HepG2 (cell line): ENCODE measurements around the gene BLVRA. TPM values are rescaled to one million over a fixed set of nuclear protein-coding genes. Genes with fewer than 3 reads are reported as not detected.

Source experiments
- ARNTL ChIP-seq: sonication (generic); formaldehyde crosslinking; IDR thresholded peaks from 2 replicates; pipeline ENCODE4 v1.4.0; 2020; ENCODE audit warnings: mild to moderate bottlenecking, missing genetic modification reagents
- CHD2 ChIP-seq: IDR thresholded peaks from 2 replicates; pipeline ENCODE4 v1.6.1; 2011; ENCODE audit warnings: low read depth, low read length, improper control_type of control experiment
- HINFP ChIP-seq: sonication (generic); formaldehyde crosslinking; IDR thresholded peaks from 2 replicates; pipeline ENCODE4 v1.4.0; 2020; ENCODE audit warnings: low read depth, mild to moderate bottlenecking, missing genetic modification reagents
- SALL2 ChIP-seq: sonication (generic); formaldehyde crosslinking; IDR thresholded peaks from 2 replicates; pipeline ENCODE4 v1.8.1; 2023; ENCODE audit warnings: mild to moderate bottlenecking, missing genetic modification reagents, inconsistent platforms
- TEAD3 ChIP-seq: optimal IDR thresholded peaks from 2 replicates; pipeline ENCODE3; 2016; ENCODE audit warnings: borderline replicate concordance
- THYN1 ChIP-seq: sonication (generic); formaldehyde crosslinking; IDR thresholded peaks from 2 replicates; pipeline ENCODE4 v1.8.1; 2023; ENCODE audit warnings: low read depth, mild to moderate bottlenecking, moderate library complexity, missing genetic modification reagents, borderline replicate concordance
- ZBED4 ChIP-seq: sonication (generic); formaldehyde crosslinking; IDR thresholded peaks from 2 replicates; pipeline ENCODE4 v1.4.0; 2020; ENCODE audit warnings: missing genetic modification reagents, borderline replicate concordance
- ZFP41 ChIP-seq: sonication (generic); formaldehyde crosslinking; IDR thresholded peaks from 2 replicates; pipeline ENCODE4 v1.4.0; 2020; ENCODE audit warnings: mild to moderate bottlenecking, missing genetic modification reagents, borderline replicate concordance
- ZNF121 ChIP-seq: sonication (generic); formaldehyde crosslinking; IDR thresholded peaks from 2 replicates; pipeline ENCODE4 v1.5.0; 2020; ENCODE audit warnings: mild to moderate bottlenecking, missing genetic modification reagents
- polyA plus RNA-seq, 8 experiments: library from polyadenylated mRNA; depleted of rRNA in 3 of 8; stranded (reverse) in 7 of 8; unstranded in 1 of 8; fragments of >200 nt; fragmentation: Illumina TruSeq in 4 of 8; extraction: Trizol in 4 of 8; gene quantifications; 2 replicates each; pipeline versions ENCODE4 v1.2.1 to v1.2.3, GENCODE V29; 2011 to 2016; ENCODE audit warnings: low read depth in 4 of 8, missing spikeins in 1 of 8, mixed read lengths in 1 of 8; ENCODE audit not compliant: insufficient read depth in 1 of 8
- total RNA-seq, 5 experiments: library from RNA; depleted of rRNA; stranded (reverse); fragments of >200 nt; fragmentation: Illumina TruSeq; extraction: Trizol; gene quantifications; 2 replicates each; pipeline ENCODE4 v1.2.3, GENCODE V29; 2016; ENCODE audit warnings: low read depth in 1 of 5
- TF ChIP-seq, protein P1 (sequence below): IDR thresholded peaks from 2 replicates; pipeline ENCODE4 v1.6.1; 2016; ENCODE audit warnings: low read depth, missing genetic modification reagents, missing compliant biosample characterization
- TF ChIP-seq, protein P2 (sequence below): sonication (generic); formaldehyde crosslinking; IDR thresholded peaks from 2 replicates; pipeline ENCODE4 v1.5.1; 2020; ENCODE audit warnings: mild to moderate bottlenecking, missing genetic modification reagents, moderate library complexity

The BLVRA gene
- total and polyA plus RNA-seq, 2 of the 13 experiments (the other 11 are each of a cell fraction or from before 2014, with no cell fraction given), result 39.2 to 64.2 TPM

DNA sequence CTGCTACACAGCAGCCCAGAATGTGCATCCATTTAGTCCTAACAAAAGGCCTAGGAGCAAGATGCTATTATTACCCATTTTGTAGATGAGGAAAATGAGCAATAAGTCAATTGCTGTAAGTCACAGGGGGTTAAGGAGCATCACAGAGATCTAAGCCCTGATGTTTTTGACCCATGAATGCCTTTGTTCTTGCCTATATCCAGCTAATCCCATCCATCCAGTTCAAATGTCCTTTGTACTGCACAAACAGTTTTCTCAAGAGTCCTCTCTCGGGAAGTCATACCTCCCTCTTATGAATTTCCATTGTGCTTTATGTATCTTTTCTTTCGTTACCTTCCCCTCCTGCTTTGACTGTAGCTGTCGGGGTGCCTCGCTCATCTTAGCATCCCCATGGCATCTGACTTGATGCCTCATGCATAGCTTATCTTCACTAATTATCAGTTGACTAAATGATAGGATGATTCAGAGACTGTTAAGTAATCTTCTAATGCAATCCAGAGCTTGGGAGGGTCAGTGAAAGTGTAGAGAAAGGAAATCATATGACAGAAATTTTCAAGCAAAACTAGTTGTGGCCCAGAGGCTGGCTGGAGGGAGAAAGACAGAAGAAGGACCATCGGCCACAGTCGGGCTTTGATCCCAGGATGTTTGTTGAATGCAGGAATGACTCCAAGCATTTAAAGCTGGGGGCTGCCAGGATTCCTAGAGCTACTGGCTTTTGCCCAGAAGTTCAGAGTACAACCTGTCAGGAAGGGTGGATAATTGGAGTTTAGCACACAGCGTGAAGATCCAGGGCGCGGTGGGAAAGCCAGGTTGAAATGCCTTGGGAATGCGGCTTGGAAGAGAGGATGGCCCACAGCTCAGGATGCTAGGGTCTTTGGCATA, 23.5 kb downstream of the BLVRA start (continued):
- TF ChIP-seq SALL2, result no peak
- TF ChIP-seq, protein P1, sequence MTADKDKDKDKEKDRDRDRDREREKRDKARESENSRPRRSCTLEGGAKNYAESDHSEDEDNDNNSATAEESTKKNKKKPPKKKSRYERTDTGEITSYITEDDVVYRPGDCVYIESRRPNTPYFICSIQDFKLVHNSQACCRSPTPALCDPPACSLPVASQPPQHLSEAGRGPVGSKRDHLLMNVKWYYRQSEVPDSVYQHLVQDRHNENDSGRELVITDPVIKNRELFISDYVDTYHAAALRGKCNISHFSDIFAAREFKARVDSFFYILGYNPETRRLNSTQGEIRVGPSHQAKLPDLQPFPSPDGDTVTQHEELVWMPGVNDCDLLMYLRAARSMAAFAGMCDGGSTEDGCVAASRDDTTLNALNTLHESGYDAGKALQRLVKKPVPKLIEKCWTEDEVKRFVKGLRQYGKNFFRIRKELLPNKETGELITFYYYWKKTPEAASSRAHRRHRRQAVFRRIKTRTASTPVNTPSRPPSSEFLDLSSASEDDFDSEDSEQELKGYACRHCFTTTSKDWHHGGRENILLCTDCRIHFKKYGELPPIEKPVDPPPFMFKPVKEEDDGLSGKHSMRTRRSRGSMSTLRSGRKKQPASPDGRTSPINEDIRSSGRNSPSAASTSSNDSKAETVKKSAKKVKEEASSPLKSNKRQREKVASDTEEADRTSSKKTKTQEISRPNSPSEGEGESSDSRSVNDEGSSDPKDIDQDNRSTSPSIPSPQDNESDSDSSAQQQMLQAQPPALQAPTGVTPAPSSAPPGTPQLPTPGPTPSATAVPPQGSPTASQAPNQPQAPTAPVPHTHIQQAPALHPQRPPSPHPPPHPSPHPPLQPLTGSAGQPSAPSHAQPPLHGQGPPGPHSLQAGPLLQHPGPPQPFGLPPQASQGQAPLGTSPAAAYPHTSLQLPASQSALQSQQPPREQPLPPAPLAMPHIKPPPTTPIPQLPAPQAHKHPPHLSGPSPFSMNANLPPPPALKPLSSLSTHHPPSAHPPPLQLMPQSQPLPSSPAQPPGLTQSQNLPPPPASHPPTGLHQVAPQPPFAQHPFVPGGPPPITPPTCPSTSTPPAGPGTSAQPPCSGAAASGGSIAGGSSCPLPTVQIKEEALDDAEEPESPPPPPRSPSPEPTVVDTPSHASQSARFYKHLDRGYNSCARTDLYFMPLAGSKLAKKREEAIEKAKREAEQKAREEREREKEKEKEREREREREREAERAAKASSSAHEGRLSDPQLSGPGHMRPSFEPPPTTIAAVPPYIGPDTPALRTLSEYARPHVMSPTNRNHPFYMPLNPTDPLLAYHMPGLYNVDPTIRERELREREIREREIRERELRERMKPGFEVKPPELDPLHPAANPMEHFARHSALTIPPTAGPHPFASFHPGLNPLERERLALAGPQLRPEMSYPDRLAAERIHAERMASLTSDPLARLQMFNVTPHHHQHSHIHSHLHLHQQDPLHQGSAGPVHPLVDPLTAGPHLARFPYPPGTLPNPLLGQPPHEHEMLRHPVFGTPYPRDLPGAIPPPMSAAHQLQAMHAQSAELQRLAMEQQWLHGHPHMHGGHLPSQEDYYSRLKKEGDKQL, result peak; percentile 16; the same call in 1 of the 2 replicates
- TF ChIP-seq, protein P2, sequence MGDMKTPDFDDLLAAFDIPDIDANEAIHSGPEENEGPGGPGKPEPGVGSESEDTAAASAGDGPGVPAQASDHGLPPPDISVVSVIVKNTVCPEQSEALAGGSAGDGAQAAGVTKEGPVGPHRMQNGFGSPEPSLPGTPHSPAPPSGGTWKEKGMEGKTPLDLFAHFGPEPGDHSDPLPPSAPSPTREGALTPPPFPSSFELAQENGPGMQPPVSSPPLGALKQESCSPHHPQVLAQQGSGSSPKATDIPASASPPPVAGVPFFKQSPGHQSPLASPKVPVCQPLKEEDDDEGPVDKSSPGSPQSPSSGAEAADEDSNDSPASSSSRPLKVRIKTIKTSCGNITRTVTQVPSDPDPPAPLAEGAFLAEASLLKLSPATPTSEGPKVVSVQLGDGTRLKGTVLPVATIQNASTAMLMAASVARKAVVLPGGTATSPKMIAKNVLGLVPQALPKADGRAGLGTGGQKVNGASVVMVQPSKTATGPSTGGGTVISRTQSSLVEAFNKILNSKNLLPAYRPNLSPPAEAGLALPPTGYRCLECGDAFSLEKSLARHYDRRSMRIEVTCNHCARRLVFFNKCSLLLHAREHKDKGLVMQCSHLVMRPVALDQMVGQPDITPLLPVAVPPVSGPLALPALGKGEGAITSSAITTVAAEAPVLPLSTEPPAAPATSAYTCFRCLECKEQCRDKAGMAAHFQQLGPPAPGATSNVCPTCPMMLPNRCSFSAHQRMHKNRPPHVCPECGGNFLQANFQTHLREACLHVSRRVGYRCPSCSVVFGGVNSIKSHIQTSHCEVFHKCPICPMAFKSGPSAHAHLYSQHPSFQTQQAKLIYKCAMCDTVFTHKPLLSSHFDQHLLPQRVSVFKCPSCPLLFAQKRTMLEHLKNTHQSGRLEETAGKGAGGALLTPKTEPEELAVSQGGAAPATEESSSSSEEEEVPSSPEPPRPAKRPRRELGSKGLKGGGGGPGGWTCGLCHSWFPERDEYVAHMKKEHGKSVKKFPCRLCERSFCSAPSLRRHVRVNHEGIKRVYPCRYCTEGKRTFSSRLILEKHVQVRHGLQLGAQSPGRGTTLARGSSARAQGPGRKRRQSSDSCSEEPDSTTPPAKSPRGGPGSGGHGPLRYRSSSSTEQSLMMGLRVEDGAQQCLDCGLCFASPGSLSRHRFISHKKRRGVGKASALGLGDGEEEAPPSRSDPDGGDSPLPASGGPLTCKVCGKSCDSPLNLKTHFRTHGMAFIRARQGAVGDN (CRISPR knock-in tag), result peak; percentile 14; the same call in 1 of the 2 replicates
- no peak for TF ChIP-seq HINFP
- no peak for TF ChIP-seq ARNTL
- TF ChIP-seq CHD2, result no peak
- no peak for TF ChIP-seq ZBED4
- no peak for TF ChIP-seq ZNF121 (CRISPR knock-in tag)
- no peak for TF ChIP-seq ZFP41 (CRISPR knock-in tag)
- TF ChIP-seq THYN1 (CRISPR knock-in tag), result no peak
- TF ChIP-seq TEAD3 (CRISPR knock-in tag), result peak; percentile 92
